Activated T-cell treated with anti-CD3 and anti-CD28 coated beads for 24 hours (primary cell): Measurements from ENCODE around the gene PTPRN2.
A peak's percentile ranks its signal among the peaks of the same experiment; 100 is the strongest.
"Not testable (repeated sequence)": the region's sequence is repeated elsewhere in the genome, so short reads cannot be mapped to it uniquely, and the experiment has no call there.

Experiments used
- DNase-seq: peaks from one replicate; pipeline ENCODE4 v3.0.0-alpha.2; 2020; ENCODE audit warnings: low read depth

PTPRN2 gene

DNA sequence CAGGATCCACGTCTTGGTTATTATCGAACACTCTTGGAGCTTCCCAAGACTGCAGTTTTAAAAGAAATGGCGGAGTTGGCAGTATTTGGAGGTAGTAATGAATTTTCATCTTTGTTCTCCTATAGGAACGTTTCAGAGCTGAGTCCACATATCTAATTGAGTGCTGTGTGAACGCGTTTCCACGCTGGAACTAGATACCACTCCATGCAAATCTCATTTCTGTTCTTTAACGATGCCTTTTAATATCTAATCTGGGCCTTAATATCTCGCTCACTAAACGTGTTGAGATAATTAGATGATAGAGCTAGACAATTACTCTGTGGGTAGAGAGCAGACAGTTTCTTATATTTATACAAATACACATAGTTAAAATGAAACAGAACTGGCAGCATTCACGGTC is 727.2 kb downstream of the PTPRN2 start:
- DNase-seq = no peak

DNA sequence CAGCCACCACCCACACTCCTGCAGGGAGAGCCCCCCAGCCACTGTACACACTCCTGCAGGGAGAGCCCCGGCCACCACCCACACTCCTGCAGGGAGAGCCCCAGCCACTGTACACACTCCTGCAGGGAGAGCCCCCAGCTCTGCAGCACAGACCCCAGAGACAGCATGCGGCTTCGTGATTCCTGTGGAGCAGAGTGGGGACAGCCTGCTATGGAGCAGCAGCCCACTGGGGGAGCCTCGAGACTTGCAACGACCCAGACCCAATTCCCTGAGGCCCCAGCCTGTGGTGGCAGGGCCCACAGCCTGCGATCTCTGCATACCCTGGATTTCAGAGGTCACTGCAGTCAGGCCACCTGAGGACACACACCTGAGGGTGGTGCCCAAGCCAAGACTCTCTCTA is 727.7 kb downstream of the PTPRN2 start:
- no peak for DNase-seq

DNA sequence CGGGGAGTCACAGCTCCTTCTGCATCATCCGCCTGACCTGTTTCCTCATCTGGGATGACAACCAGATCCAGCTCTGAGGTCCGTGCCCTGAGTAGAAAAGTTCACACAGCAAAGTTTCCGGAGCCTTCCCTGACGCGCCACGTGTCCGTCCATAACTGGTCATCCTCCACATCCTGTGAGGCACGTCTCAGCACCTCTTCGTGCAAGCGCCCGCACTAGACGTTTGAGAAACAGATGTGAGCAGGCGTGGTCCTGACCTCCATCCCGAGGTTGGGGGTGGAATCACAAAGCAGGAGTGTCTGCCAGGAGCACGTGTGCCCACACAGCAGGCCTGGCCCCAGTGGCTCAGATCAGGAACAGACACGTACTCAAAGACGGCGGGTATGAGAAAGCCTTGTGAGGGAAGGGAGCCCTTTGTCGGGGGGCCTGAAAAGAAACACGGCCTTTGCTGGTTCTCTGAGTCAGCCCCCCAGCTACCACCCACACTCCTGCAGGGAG is 730.0 kb downstream of the PTPRN2 start:
- DNase-seq = no peak

DNA sequence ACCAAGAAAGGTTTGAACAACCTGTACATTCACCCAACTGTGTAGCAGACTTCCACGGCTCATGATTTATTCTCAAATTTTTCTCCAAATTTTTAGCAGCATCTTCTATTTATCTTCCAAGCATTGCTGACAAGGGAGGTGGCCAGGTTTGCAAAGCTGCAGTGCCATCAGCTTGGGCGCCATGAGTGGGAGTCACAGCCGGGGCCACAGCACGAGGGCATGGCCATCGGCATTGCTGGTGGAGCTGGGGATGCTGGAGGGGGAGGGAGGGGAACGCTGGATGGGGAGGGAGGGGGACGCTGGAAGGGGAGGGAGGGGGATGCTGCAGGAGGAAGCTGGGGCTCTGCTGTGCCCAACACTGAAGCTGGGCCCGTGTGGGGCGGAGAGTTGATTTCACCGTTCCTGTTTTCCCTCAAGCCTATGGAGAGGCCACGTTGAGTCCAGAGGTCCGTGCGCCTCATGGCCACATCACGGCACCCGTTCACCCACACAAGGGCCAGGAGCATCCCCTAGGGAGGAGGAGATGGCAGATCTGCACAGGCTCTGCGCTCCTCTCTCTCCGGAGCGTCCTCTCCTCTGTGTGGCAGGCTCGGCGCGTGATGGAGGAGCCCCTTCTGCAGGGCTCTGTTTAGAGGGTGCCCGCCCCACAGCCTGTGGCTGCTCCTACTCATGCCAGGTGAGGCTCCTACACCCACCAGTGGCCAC is 730.6 kb downstream of the PTPRN2 start:
- DNase-seq = no peak

DNA sequence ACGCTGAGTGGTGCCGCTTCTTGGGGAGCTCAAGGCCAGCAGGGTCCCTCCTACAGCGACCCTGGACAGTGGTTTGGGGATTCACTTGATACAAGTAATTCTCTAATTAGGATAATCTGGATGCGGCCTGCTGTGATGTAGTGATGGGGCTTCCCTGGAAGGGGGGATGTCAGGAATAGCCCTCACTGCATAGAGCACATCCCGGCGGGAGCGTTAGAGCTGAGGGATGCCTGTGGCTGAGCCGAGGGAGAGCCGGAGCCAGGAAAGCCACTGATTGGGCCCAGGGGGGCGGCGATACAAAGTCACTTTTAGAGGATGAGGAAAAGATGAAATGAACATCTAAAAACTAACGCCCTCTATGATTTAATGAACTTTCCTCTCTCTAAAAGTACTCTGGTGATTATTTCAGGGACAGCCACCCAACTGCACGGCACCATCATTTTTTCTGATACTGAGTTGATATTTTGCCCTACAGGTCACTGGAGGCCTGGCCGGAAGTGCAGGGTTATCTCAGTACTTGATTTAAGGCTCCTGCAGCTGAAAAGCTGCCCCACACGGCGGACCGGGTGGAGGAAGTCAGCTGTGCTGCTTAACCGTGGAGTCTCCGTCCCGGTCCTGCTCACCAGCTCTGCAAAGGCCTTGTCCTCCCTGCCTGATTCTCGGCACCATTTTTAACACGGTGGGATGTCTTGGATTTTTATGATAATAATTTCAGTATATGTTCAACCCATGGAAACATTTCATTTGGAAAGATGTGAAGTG is 732.0 kb downstream of the PTPRN2 start:
- no peak for DNase-seq

DNA sequence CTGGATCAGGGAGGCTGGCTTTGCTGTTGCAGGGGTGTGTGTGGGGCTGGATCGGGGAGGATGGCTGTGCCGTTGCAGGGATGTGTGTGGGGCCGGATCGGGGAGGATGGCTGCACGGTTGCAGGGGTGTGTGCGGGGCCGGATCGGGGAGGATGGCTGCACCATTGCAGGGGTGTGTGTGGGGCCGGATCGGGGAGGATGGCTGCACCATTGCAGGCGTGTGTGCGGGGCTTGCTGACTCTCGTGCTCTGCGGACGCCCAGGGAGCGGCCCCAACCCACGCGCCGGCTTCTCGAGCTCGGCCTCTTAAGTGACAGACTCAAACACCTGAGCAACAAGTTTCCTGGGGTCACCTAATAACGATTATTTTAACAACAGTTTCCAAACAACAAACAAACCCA is 732.6 kb downstream of the PTPRN2 start:
- DNase-seq = no peak

DNA sequence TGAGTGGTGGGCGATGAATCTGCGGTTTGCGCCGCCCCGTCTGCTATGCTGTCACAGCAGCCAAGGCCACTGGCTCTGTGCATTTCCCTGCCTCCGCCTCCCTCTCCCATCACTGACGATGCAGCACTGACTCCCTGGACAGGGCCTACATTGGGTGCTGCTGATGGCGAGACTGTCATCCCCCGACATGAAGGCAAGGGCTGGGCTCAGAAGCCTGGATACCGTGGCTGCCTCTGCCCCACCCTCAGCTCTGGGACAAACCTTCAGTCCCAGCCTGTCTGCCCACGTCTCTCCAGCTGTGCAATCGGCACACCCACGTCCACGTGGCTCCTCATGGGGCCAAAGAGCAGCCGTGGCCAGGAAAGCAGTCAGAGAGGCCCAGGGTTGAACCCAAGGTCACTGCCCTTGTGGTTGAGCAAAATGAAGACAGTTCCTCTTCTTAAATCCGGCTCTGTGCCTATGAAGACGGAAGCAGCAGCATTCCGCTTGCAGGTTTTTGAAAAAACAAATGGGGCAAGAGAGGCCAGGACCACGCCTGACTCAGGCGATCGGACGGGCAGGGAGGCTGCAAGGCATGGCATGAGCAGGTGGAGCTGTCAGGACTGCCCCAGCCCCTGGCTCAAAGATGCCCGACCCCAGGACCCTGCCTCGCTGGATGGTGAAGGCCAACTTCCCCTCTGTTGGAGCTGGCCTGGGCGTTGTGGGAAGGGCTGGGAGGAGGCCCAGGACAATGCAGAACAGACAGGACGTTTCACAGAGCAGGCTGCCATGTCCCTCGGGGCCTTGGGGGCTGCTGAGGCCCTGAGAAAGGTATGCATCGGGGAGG is 733.3 kb downstream of the PTPRN2 start:
- DNase-seq = no peak

DNA sequence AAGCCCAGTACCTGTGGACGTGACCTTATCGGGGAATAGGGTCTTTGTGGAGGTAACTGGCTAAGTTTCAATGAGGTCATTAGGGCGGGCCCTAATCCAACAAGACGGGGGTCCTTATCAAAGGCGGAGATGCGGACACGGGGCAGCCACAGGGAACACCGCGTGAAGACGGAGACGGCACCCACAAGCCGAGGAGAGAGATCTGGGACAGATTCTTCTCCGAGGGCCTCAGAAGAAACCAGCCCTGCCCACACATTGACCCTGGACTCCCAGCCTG is 733.9 kb downstream of the PTPRN2 start:
- DNase-seq = no peak

DNA sequence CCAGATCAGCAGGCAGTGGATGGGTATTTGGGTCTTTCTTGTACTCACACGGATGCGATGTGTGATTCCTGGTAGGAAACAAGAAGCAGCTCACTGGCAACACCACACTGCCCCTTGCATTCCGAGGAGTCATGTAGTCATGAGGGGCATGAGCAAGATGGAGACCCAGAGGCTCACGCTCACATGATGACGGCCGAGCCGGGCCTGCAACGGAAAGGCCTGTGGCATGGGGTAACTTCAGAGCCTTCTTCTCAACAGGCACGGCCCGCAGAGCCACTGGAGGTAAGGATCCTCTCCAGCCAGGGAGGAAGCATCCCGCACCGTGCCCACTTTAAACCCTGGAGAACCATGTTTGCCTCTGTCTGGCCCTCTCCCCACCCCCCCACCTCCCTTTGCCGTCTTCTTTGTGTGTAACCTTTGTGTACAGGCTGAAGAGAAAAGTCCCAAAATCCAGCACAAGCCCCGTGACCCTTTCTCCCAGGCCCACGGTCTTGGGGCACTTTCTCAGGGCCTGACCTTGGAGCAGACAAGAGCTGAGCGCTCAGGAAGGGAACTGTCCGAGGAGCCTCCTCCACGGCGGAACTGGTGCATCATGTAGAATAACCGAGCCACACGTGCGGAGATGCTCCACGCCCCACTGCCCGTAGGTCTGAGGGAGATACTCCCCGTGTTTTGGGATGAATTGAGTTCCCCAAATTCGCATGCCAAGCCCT is 734.4 kb downstream of the PTPRN2 start:
- DNase-seq = no peak

DNA sequence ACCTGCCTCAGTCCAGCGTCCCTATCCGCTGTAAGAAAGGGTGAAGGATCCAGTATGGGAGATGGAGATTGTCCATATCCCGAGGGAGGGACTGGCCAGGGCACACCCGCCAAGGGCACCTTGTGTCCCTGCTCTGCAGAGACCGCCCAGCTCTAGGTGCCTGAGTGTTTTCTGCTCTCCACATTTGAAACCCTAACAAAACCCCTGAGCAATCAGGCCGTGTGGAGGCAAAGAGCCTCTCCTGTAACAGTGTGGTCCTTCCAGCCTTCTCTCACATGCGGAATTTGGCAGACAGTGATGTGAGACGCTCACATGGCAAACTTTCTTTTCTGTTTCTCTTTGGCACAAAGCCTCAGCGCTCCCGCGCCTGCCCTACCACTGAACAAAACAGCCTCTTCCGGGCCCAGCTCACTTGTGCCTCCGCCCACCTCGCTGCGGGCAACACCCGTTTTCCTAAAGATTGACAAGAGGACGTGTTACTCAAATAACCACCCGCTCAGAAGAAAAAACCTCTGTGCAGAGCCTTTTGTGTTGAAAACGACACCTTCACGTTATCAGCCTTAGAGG is 736.0 kb downstream of the PTPRN2 start:
- DNase-seq = peak; percentile 77

DNA sequence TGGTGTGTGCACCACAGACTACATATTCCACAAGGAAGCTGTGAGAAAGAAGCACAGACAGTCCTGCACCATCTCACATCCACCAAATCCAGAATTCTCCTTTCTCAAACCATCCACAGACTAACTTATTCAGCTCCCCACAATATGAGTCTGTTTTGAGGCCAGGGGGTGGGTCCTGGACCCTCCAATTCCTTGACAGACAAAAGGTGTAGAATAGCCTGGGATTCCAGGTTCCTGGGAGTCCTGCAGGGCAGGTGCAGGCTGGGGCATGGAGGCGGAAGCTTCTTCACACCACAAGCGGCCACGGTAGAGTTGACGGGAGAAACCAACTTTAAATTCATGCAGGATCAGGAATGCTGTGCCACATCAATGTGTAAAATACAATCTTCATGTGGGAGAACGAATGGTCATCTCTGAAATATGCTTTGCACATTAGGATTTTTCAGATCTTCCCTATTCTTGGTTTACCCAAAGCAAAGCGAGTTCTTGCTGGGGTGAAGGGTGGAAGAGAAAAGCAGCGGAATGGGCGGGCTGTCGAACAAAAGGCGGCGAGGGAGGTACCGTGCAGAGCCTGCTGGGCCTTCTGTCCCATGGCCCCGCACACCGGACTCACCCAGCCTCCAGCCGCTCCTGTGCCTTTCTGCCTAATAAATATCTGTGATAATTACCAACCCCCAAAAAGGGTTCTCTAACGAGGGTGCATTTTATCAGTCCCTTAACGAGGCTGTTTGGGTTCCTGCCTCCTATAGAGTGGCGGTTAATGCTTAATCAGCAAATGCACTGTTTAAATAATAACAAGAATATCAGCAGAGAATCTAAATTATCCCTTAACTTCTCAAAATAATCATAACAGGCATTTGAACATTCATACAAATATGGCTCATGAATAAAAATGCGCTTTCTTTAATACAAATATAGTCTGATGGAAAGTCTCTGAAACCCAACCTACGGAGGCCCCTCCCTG is 736.9 kb downstream of the PTPRN2 start:
- no peak for DNase-seq

DNA sequence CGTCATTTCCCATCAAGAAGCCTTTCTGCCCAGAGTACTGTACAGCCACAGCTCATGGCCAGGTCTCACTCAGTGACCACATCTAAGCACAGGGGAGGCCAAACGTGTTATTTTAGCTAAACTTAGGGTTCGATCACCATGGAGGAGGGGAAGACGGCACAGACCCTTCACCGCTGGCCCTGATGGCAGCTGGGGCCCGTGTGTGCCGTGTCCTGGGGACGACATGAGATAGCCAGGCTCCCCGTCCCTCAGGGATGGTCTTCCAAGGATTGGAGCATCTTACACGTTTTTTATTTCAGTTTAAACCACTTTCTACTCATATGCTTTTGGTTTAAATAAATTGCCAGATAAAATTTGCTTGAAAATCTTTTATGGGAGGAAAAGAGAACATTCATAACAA is 737.9 kb downstream of the PTPRN2 start:
- no peak for DNase-seq

DNA sequence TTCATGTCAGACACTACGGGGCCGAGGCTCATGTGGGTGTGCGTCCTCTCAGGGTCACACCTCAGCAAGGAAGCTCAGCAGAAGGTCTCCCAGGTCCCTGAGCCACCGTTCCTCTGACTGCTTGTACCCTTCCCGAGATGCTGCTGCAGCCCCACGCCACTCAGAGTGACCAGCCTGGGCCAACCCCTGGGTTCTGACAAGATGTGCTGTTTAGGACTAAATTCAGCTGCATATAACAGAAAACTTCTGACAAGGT is 738.4 kb downstream of the PTPRN2 start:
- DNase-seq = no peak

DNA sequence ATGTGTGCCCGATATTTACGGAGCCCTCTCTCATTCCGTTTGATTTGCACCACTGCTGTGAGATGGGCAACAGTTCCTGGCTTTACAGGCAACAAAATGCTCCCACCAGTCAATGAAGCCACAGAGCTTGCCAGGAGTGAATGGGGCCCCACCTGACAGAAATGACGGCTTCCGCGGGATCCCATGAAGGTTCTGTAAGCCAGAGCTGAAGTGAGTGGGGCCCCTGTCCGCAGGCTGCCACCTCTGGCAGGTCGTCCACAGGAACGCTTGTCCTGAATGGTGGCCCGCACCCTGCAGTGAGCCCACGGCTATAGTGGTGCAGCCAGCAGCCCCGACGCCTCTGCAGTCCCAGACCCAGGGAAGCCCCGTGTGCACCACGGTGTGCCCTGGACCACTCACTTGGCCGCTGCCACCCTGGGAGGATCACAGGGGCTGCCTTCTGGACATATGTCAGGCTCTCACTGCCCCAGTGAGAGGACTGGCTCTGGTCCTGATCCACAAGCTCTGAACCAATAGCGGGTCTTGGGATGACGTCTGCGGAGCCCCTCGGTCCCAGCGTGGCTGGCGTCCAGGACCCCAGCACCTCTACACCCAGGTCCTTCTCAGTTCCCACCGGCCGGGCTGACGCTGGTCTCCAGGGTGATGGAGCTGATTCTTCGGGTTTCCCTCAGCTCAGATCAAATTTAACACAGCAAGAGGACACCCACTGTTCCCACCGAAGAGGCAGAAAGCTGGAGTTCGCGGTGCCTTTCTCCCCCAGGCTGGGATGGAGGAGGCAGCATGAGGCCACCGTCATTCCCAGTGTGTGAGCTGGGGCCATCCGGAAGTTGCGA is 738.9 kb downstream of the PTPRN2 start:
- no peak for DNase-seq

DNA sequence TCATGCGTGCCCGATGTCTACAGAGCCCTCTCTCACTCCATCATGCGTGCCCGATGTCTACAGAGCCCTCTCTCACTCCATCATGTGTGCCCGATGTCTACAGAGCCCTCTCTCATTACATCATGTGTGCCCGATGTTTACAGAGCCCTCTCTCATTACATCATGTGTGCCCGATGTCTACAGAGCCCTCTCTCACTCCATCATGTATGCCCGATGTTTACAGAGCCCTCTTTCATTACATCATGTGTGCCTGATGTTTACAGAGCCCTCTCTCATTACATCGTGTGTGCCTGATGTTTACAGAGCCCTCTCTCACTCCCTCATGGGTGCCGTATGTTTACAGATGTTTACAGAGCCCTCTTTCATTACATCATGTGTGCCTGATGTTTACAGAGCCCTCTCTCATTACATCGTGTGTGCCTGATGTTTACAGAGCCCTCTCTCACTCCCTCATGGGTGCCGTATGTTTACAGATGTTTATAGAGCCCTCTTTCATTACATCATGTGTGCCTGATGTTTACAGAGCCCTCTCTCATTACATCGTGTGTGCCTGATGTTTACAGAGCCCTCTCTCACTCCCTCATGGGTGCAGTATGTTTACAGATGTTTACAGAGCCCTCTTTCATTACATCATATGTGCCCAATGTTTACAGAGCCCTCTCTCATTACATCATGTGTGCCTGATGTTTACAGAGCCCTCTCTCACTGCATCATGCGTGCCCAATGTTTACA is 739.7 kb downstream of the PTPRN2 start:
- DNase-seq = not testable (repeated sequence)

DNA sequence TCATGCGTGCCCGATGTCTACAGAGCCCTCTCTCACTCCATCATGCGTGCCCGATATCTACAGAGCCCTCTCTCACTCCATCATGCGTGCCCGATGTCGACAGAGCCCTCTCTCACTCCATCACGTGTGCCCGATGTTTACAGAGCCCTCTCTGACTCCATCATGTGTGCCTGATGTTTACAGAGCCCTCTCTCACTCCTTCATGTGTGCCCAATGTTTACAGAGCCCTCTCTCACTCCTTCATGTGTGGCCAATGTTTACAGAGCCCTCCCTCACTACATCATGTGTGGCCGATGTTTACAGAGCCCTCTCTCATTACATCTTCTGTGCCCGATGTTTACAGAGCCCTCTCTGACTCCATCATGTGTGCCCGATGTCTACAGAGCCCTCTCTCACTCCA is 740.9 kb downstream of the PTPRN2 start:
- not testable (repeated sequence) for DNase-seq

DNA sequence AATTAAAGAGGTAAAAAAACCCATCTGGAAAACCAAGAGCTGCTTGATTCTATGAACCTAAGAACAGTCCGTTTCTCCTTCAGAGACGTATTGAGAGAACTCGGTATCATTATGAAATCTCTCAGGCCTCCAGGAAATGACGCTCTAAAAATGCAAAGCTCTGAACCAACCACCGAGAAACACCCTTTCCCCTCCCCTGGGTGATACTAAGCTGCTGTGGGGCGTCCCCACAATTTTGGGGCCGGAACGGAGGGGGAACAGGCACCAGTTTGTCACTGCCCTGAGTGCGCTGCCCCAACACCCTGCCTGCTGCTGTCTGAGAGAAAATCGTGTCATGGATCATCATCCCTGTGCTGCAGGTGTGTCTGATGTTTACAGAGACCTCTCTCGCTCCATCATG is 741.4 kb downstream of the PTPRN2 start:
- DNase-seq = no peak

DNA sequence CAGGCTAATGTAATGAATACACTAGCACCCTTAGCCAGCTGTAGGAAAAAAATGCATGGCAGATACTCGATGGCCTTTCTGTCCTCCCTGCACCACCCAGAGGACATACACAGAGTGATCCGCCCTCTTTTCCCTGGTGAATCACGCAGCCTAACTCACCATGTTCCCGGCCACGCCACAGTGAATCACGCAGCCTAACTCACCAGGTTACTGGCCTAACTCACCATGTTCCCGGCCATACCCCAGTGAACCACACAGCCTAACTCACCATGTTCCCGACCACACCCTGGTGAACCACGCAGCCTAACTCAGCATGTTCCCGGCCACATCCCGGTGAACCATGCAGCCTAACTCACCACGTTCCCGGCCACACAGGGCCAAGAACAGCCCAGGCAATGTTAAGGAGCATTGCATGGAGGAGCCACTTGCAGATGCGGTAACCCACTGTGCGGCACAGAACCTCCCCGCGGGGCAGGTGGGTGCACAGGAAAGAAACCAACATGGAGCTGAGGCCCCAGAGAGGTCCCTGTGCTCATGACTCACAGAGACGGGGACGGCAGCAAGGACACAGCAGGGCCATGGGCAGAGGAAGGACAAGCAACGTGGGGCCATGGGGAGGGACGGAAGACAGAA is 742.3 kb downstream of the PTPRN2 start:
- no peak for DNase-seq

DNA sequence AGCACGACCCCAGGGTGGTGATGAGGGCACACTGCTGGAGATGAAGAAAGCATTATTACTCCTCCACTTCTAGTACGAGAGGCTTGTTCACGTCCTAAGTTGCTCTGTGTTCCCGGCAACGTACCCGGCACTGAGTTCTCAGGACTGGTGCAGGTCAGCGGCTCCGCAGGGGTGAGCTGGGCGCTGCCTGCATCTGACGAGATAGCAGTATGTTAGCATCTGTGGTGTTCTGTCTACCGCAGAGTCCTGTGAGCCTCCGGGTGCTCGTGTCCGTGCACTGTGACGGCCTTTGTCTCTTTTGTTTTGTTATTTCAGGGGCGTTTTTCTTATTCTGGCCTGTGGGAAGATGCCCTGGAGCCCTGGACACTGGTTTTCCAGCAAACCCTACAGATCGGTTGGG is 743.0 kb downstream of the PTPRN2 start:
- DNase-seq = no peak
